GM12864 (cell line): Measurements from ENCODE around the gene CFAP299.

Source experiments
- DNase-seq: peaks from one replicate; pipeline ENCODE4 v3.0.0-alpha.2; 2011; ENCODE audit warnings: low read depth
- H3K4me3 ChIP-seq: 2 replicates; pipeline ENCODE4 v1.5.1; 2011; ENCODE audit warnings: mild to moderate bottlenecking, low read depth, low read length, control low read depth
- CTCF ChIP-seq: IDR thresholded peaks from 2 replicates; pipeline ENCODE4 v1.5.1; 2011; ENCODE audit warnings: low read depth, mild to moderate bottlenecking, moderate library complexity, low read length, control low read depth, inconsistent platforms; ENCODE audit errors: missing control alignments

CFAP299 gene

DNA sequence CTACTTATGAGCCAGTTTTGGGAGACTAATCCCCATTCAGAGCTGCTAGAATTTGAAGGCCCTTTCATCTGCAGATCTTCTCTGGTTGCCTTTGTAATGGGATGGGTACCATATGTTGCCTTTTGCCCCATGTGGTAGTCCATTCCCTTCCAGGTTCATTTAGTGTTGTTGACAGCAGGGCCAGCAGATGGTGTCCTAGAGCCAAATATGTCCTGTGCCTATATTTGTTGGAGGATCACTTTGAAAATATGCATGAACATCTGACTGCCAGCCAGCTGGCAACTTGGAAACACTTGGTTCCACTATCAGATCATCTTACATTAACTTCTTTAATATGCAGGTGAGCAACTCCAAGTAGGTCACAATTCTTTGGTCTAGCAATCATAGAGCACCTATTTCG, 30.4 kb downstream of the CFAP299 start:
- peak; percentile 13 for DNase-seq
- TF ChIP-seq CTCF, result peak; percentile 60
- H3K4me3 ChIP-seq, result no peak overlapping the region

DNA sequence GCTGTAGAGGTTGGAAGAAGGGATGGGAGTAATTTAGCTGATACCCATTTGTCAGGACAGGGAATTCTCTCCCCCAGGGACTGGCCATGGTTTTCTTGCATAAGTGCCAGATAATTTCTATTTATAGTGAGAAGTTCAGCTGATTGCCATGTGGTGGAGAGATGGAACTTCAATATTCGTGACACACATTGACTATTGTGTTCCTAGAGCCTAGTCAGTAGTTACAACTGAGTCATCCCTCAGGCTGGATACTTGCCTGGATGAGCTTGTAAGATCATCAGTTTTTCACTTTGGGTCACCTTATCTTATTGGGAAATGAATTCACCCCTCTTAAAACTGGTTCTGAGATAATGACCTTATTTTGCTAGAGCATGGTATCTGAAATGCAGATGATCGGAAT, 32.2 kb downstream of the CFAP299 start:
- no peak overlapping the region for H3K4me3 ChIP-seq
- TF ChIP-seq CTCF, result no peak
- DNase-seq, result no peak

DNA sequence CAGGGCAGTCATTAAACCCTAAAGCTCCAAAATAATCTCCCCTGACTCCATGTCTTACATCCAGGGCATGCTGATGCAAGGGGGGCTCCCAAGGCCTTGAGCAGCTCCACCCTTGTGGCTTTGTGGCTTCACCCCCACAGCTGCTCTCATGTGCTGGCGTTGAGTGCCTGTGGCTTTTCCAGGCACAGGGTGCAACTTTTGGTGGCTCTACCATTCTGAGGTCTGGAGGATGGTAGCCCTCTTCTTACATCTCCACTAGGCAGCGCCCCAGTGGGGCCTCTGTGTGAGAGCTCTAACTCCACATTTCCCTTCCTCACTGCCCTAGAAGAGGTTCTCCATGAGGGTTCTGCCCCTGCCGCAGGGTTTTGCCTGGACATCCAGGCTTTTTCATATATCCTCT, 35.1 kb downstream of the CFAP299 start:
- no peak for TF ChIP-seq CTCF
- no peak for DNase-seq
- no peak overlapping the region for H3K4me3 ChIP-seq

DNA sequence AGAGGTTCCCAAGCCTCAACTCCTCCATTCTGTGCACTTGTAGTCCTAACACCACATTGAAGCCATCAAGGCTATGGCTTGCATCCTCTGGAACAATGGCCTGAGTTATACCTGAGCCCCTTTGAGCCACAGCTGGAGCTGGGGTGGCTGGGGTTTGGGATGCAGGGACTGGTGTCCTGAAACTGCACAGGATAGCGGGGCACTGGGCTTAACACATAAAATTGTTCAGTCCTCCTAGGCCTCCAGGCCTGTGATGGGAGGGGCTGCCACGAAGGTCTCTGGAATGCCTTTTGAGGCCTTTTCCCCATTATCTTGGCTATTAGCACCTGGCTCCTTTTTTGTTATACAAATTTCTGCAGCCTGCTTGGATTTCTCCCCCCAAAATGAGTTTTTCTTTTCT, 35.5 kb downstream of the CFAP299 start:
- no peak overlapping the region for H3K4me3 ChIP-seq
- TF ChIP-seq CTCF, result no peak
- DNase-seq, result no peak

- no peak for TF ChIP-seq CTCF
- no peak overlapping the region for H3K4me3 ChIP-seq
- DNase-seq, result no peak
Observed at GRCh38 chr4:80374180-80374579, 38.6 kb downstream of the CFAP299 start.

- no peak for DNase-seq
- no peak overlapping the region for H3K4me3 ChIP-seq
- TF ChIP-seq CTCF, result no peak
Observed at GRCh38 chr4:80382090-80382832, 46.7 kb downstream of the CFAP299 start.

DNA sequence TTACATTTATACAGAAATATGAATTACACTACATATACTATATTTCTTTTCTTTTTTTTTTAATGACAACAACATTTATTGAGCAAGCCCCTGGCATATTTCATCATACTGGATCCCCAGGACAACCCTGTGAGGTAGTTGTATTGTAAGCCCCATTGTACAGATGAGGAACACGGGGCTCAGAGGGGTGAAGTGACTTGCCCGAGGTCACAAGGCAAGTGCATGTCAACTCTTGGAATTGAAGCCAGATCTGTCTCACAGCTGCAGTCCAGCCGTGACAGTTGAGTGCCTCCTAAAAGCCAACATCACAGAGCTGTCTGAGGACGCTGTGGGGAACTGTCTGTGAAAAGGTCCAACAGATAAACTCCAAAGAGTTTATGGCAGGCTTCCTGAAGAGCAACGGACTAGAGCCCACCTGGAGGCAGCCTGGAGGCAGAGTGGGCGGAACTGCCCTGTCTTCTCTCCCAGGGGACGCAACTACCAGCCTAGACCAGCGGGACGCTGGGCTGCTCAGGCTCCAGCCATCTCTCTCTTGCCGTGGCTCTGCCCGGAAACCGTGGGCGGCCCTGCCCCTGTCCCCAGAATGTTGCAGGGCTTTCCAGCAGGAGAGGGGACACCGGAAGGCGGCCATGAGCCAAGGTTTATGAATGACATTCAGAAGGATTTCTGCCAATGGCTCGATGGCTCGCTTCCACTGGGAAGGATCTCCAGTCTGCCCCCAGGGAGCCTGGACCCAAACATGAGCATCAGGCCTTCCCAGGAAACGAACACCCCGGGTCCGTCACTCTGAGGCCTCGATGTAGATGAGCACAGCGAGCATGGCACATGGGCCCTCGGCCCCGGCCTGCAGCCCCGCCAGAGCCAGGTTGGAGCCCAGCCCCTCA, 50.1 kb downstream of the CFAP299 start:
- no peak for TF ChIP-seq CTCF
- DNase-seq, result no peak
- H3K4me3 ChIP-seq, result no peak overlapping the region
